ENCODE measurements around the gene ATF4. TPM values are rescaled to one million over a fixed set of nuclear protein-coding genes. Genes with fewer than 3 reads are reported as not detected.

The ATF4 gene
- total and polyA plus RNA-seq, 2 of the 8 experiments (the other 6 are each of a cell fraction or from before 2014, with no cell fraction given), result 553 to 704 TPM

DNA sequence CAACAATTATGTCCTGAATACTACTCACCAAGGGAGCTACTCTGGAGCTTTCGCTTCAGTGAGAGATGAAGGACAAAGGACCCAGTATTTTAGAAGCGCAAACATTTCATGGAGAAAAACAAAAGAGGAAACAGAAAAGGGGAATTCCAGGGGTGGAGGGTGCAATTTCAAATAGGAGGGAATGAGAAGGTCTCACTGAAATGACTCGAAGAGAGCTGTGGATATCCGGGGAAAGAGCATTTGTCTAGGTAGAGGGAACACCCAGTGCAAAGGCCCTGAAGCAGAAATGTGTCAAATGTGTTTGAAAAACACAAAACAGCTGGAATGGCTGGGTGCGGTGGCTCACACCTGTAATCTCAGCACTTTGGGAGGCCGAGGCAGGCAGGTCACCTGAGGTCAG lies 9.8 kb downstream of the ATF4 start:
- no peak overlapping the region for H2BK15ac ChIP-seq (ENCODE audit: low read length)
- peaks cover 8% of the 10 kb centered on the region for H3K23me2 ChIP-seq (ENCODE audit: low read depth, low read length)
- H3K23ac ChIP-seq (ENCODE audit: insufficient read length), result no peak overlapping the region
- H4K5ac ChIP-seq (ENCODE audit: insufficient read length, low read depth, low read length), result no peak overlapping the region
- H3K27me3 ChIP-seq (replicated peaks in 1 of 4; ENCODE audit: control insufficient read depth in 3 of 4, extremely low read depth in 1 of 4, insufficient read depth in 3 of 4, low read length in 3 of 4), result no peaks in the 10 kb centered on the region
- H2BK12ac ChIP-seq (ENCODE audit: low read depth, low read length), result no peak overlapping the region
- H3K79me1 ChIP-seq (ENCODE audit: low read depth, low read length), result peaks cover 3% of the 10 kb centered on the region; the same call in 1 of the 2 replicates
- H3K9me3 ChIP-seq (ENCODE audit: insufficient read depth in 2 of 2, low read depth in 1 of 2, low read length in 1 of 2), result no peaks in the 10 kb centered on the region
- H3K18ac ChIP-seq (ENCODE audit: extremely low read depth, low read length), result no peak overlapping the region
- DNase-seq (ENCODE audit: low read depth in 1 of 2, low spot score in 2 of 2) (no peak), FAIRE-seq (no peak)
- H3K36me3 ChIP-seq (ENCODE audit: control insufficient read depth in 2 of 4, insufficient read depth in 4 of 4, low read length in 3 of 4), result peaks cover 0 to 6% (median 1%) of the 10 kb centered on the region in 4 experiments; a peak in 5 of 8 replicates
- H2BK20ac ChIP-seq (ENCODE audit: low read length), result no peak overlapping the region
- H3K14ac ChIP-seq (ENCODE audit: insufficient read length), result no peak overlapping the region
- no peak overlapping the region; a peak in 1 of 4 replicates for H3K4me2 ChIP-seq (ENCODE audit: insufficient read depth in 1 of 2, low read depth in 2 of 2, low read length in 2 of 2)
- CTCF ChIA-PET (ENCODE audit: partially characterized antibody), result interaction anchor here (0.6 to 21.9 kb wide), 28 partner anchors 8 to 524 kb away, joined by 3 to 361 read pairs (median 4); partner anchors contain the start of gene MIEF1
- H3K4me1 ChIP-seq (replicated peaks in 1 of 4; ENCODE audit: control insufficient read depth in 3 of 4, insufficient read depth in 4 of 4, low read length in 3 of 4), result peaks cover 8 to 37% (median 18%) of the 10 kb centered on the region in 4 experiments
- H2BK5ac ChIP-seq (ENCODE audit: low read depth, low read length), result no peak overlapping the region
- H3K4ac ChIP-seq (replicated peaks; ENCODE audit: insufficient read length, low read depth, low read length), result no peak overlapping the region
- H4K20me1 ChIP-seq (replicated peaks in 1 of 2; ENCODE audit: control insufficient read depth in 1 of 2, insufficient read depth in 2 of 2, low read length in 2 of 2), result peaks cover 12 to 37% of the 10 kb centered on the region in 2 experiments
- H3K27ac ChIP-seq (ENCODE audit: low read depth, low read length), result no peak overlapping the region
- no peak overlapping the region for H3K9ac ChIP-seq (replicated peaks in 1 of 4; ENCODE audit: extremely low read depth in 1 of 4, low read depth in 3 of 4, low read length in 3 of 4)
- H4K91ac ChIP-seq (replicated peaks; ENCODE audit: insufficient read length, low read length), result no peak overlapping the region
- WGBS, 2 experiments (ENCODE audit: extremely low coverage in 1 of 2, insufficient coverage in 1 of 2, insufficient read length in 1 of 2, insufficient replicate concordance in 2 of 2, low coverage in 1 of 2, low lambda C conversion rate in 2 of 2, missing lambda C conversion rate in 1 of 2), result 90% methylated on average over 6 of the region's 6 CpGs; no CpG with 5 or more reads in 1 of the 2 experiments
- no peak overlapping the region for H3K56ac ChIP-seq (replicated peaks; ENCODE audit: insufficient read length, low read depth, low read length)
- H4K8ac ChIP-seq (ENCODE audit: extremely low read depth, insufficient read depth, low read length), result no peak overlapping the region
- H2BK120ac ChIP-seq (replicated peaks; ENCODE audit: low read depth, low read length), result no peak overlapping the region
- H2AK5ac ChIP-seq (ENCODE audit: low read depth, low read length), result no peak overlapping the region
- H3K4me3 ChIP-seq (ENCODE audit: extremely low read depth in 1 of 4, insufficient read depth in 2 of 4, low read depth in 3 of 4, low read length in 4 of 4), result no peak overlapping the region
- H3K79me2 ChIP-seq (ENCODE audit: control insufficient read depth in 1 of 2, insufficient read depth in 2 of 2, low read length in 2 of 2), result peaks cover 0 to 14% of the 10 kb centered on the region in 2 experiments; a peak in 2 of 4 replicates
- H2AFZ ChIP-seq (ENCODE audit: low read length), result no peak overlapping the region
- POLR2A ChIA-PET (ENCODE audit: partially characterized antibody), result interaction anchor here (1.5 to 8.9 kb wide), 4 partner anchors 10 to 506 kb away, joined by 3 to 72 read pairs (median 37); partner anchors contain the start of gene ATF4
- TF ChIP-seq SIRT6 (IDR thresholded peaks at IDR 0.05; ENCODE audit: low read length) (no peak), KDM4A (IDR thresholded peaks at IDR 0.05; ENCODE audit: low read depth, low read length, severe bottlenecking) (no peak), SIX5 (IDR thresholded peaks at IDR 0.05; ENCODE audit: low read depth, low read length) (no peak), TAF7 (optimal IDR thresholded peaks at IDR 0.05; ENCODE audit: borderline replicate concordance, low read depth, low read length) (no peak), CHD1 (IDR thresholded peaks at IDR 0.05; ENCODE audit: low read depth, low read length) (no peak), BCL11A (IDR thresholded peaks at IDR 0.05; ENCODE audit: low read depth in 2 of 2, low read length in 2 of 2) (no peak), RXRA (IDR thresholded peaks at IDR 0.05; ENCODE audit: insufficient read depth, low read depth, low read length) (no peak), KDM1A (IDR thresholded peaks at IDR 0.05; ENCODE audit: borderline replicate concordance, low read length) (no peak)
- TF ChIP-seq, protein P1, sequence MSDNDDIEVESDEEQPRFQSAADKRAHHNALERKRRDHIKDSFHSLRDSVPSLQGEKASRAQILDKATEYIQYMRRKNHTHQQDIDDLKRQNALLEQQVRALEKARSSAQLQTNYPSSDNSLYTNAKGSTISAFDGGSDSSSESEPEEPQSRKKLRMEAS (IDR thresholded peaks at IDR 0.05), result no peak

All from H1 (cell line).